K562 (cell line): ENCODE data around the gene SETD7. TPM values are rescaled to one million over a fixed set of nuclear protein-coding genes. Genes with fewer than 3 reads are reported as not detected.
A peak's percentile ranks its signal among the peaks of the same experiment; 100 is the strongest.

Experiments
- ADNP ChIP-seq: fragments of 200-800 bp; sonication (Bioruptor generic); IDR thresholded peaks from 2 replicates; pipeline ENCODE4 v1.6.1; 2016; ENCODE audit warnings: missing genetic modification characterization, missing compliant biosample characterization
- ATF3 ChIP-seq, 2 experiments: fragments of 450-650 bp in 1 of 2; sonication (generic) in 1 of 2; formaldehyde crosslinking in 1 of 2; IDR thresholded peaks in 1 of 2; conservative IDR thresholded peaks in 1 of 2; 2 replicates each; pipeline versions ENCODE4 v1.6.1 to v1.8.1; 2016 to 2023; ENCODE audit warnings: mild to moderate bottlenecking in 2 of 2, moderate library complexity in 2 of 2, inconsistent platforms in 1 of 2, missing genetic modification reagents in 1 of 2
- ATF7 ChIP-seq: fragments of 450-650 bp; IDR thresholded peaks from 2 replicates; pipeline ENCODE4 v1.7.1; 2014; ENCODE audit warnings: mild to moderate bottlenecking, moderate library complexity
- CREB3L1 ChIP-seq: fragments of 450-650 bp; IDR thresholded peaks from 2 replicates; pipeline ENCODE4 v1.6.1; 2014; ENCODE audit warnings: low read depth, mild to moderate bottlenecking, moderate library complexity, borderline replicate concordance
- JUND ChIP-seq, 2 experiments: IDR thresholded peaks; 2 replicates in 1 of 2; 3 replicates in 1 of 2; pipeline ENCODE4 v1.6.1; 2011; ENCODE audit warnings: borderline replicate concordance in 2 of 2, low read depth in 2 of 2, low read length in 2 of 2, improper control_type of control experiment in 1 of 2, missing biosample characterization in 1 of 2, missing genetic modification characterization in 1 of 2, missing genetic modification reagents in 1 of 2
- NFYB ChIP-seq: IDR thresholded peaks from 2 replicates; pipeline ENCODE4 v1.6.1; 2011; ENCODE audit warnings: mild to moderate bottlenecking, moderate library complexity; ENCODE audit not compliant: insufficient read length; ENCODE audit errors: extremely low read depth
- NRF1 ChIP-seq, 2 experiments: fragments of 450-650 bp; IDR thresholded peaks in 1 of 2; conservative IDR thresholded peaks in 1 of 2; 2 replicates each; pipeline ENCODE4 v1.6.1; 2014; ENCODE audit warnings: mild to moderate bottlenecking in 2 of 2
- SMARCA4 ChIP-seq: fragments of 450-650 bp; IDR thresholded peaks from 2 replicates; pipeline ENCODE4 v1.6.1; 2016
- SREBF1 ChIP-seq: fragments of 150-350 bp; IDR thresholded peaks from 2 replicates; pipeline ENCODE4 v1.6.1; 2014; ENCODE audit warnings: antibody characterized with exemption, low read depth, low read length, borderline replicate concordance
- polyA plus RNA-seq, 8 experiments: library from polyadenylated mRNA; depleted of rRNA in 4 of 8; stranded (reverse) in 5 of 8; unstranded in 3 of 8; fragments of >200 nt; fragmentation: Nextera tagmentation in 2 of 8; fragmentation: Illumina TruSeq in 1 of 8; extraction: Ambion mirVana in 2 of 8; extraction: Trizol in 1 of 8; gene quantifications; 2 replicates each; pipeline versions ENCODE4 v1.2.1 to v1.2.3, GENCODE V29; 2011 to 2014; ENCODE audit warnings: inconsistent platforms in 1 of 8, missing spikeins in 1 of 8
- total RNA-seq, 7 experiments: library from RNA; depleted of rRNA in 6 of 7; stranded (reverse); fragments of >200 nt in 6 of 7; fragmentation: Illumina TruSeq in 2 of 7; extraction: Trizol in 2 of 7; gene quantifications; 2 replicates each; pipeline versions ENCODE4 v1.2.1 to v1.2.3, GENCODE V29; 2011 to 2021; ENCODE audit warnings: low replicate concordance in 1 of 7
- TF ChIP-seq, protein P1 (sequence below): fragments of 250-450 bp; sonication (Bioruptor Pico); IDR thresholded peaks from 2 replicates; pipeline ENCODE4 v1.8.0; 2021; ENCODE audit warnings: moderate library complexity, mild to moderate bottlenecking, inconsistent platforms
- TF ChIP-seq, protein P2 (sequence below): fragments of 450-650 bp; formaldehyde crosslinking; IDR thresholded peaks from 2 replicates; pipeline ENCODE4 v1.4.0; 2020; ENCODE audit warnings: mild to moderate bottlenecking

SETD7 gene
- total and polyA plus RNA-seq, 9 of the 15 experiments (the other 6 are each of a cell fraction or from before 2014, with no cell fraction given), result 0.37 to 2.4 (median 1.7) TPM

- TF ChIP-seq, protein P1, sequence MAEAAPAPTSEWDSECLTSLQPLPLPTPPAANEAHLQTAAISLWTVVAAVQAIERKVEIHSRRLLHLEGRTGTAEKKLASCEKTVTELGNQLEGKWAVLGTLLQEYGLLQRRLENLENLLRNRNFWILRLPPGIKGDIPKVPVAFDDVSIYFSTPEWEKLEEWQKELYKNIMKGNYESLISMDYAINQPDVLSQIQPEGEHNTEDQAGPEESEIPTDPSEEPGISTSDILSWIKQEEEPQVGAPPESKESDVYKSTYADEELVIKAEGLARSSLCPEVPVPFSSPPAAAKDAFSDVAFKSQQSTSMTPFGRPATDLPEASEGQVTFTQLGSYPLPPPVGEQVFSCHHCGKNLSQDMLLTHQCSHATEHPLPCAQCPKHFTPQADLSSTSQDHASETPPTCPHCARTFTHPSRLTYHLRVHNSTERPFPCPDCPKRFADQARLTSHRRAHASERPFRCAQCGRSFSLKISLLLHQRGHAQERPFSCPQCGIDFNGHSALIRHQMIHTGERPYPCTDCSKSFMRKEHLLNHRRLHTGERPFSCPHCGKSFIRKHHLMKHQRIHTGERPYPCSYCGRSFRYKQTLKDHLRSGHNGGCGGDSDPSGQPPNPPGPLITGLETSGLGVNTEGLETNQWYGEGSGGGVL, result no peak
- TF ChIP-seq SREBF1, result no peak
- TF ChIP-seq, protein P2, sequence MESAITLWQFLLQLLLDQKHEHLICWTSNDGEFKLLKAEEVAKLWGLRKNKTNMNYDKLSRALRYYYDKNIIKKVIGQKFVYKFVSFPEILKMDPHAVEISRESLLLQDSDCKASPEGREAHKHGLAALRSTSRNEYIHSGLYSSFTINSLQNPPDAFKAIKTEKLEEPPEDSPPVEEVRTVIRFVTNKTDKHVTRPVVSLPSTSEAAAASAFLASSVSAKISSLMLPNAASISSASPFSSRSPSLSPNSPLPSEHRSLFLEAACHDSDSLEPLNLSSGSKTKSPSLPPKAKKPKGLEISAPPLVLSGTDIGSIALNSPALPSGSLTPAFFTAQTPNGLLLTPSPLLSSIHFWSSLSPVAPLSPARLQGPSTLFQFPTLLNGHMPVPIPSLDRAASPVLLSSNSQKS (CRISPR knock-in tag), result no peak
- no peak for TF ChIP-seq CREB3L1
- no peak for TF ChIP-seq NFYB
- TF ChIP-seq ADNP, result no peak
- TF ChIP-seq ATF3 (IDR thresholded peaks at IDR 0.05), result 0 out of 2 replicates have a peak, but pooled peaks have one; percentile 12
- TF ChIP-seq ATF3 (CRISPR knock-in tag; conservative IDR thresholded peaks at IDR 0.05), result no peak
- no peak for TF ChIP-seq SMARCA4
- peak in 1 of 2 experiments; percentile 35; a peak in 3 of 4 replicates for TF ChIP-seq NRF1 (conservative IDR thresholded peaks at IDR 0.05 in 1 of 2, IDR thresholded peaks at IDR 0.05 in 1 of 2)
- no peak for TF ChIP-seq JUND (IDR thresholded peaks at IDR 0.05; ENCODE audit: borderline replicate concordance, low read depth, low read length)
- TF ChIP-seq JUND (tag; IDR thresholded peaks at IDR 0.05; ENCODE audit: borderline replicate concordance, low read depth, low read length), result no peak
- peak; percentile 65 for TF ChIP-seq ATF7
These were observed 37.1 kb upstream of the SETD7 start (continued) for GRCh38 chr4:139593091-139593564.
